GM12878 (cell line): ENCODE data around the gene CLK2. TPM values are rescaled to one million over a fixed set of nuclear protein-coding genes. Genes with fewer than 3 reads are reported as not detected.
A peak's percentile ranks its signal among the peaks of the same experiment; 100 is the strongest.

Experiments used
- BCL3 ChIP-seq: IDR thresholded peaks from 2 replicates; pipeline ENCODE4 v1.6.1; 2011; ENCODE audit warnings: borderline replicate concordance, low read depth, mild to moderate bottlenecking, moderate library complexity, low read length; ENCODE audit not compliant: insufficient read depth, poor library complexity, severe bottlenecking
- CEBPB ChIP-seq, 2 experiments: fragments of 150-350 bp in 1 of 2; IDR thresholded peaks; 2 replicates each; pipeline ENCODE4 v1.6.1; 2012 to 2014; ENCODE audit warnings: low read depth in 2 of 2, low read length in 2 of 2, borderline replicate concordance in 1 of 2, inconsistent platforms in 1 of 2
- FOXM1 ChIP-seq: IDR thresholded peaks from 2 replicates; pipeline ENCODE4 v1.6.1; 2012; ENCODE audit warnings: low read depth, mild to moderate bottlenecking, inconsistent platforms, low read length, moderate library complexity
- MLLT1 ChIP-seq: fragments of 450-650 bp; IDR thresholded peaks from 2 replicates; pipeline ENCODE4 v1.6.1; 2016; ENCODE audit warnings: mild to moderate bottlenecking
- MTA2 ChIP-seq: fragments of 450-650 bp; IDR thresholded peaks from 2 replicates; pipeline ENCODE4 v1.6.1; 2016; ENCODE audit warnings: low read depth, mild to moderate bottlenecking, moderate library complexity
- NR2F1 ChIP-seq: fragments of 450-650 bp; conservative IDR thresholded peaks from 2 replicates; pipeline ENCODE4 v1.6.1; 2017; ENCODE audit warnings: mild to moderate bottlenecking
- PAX8 ChIP-seq: fragments of 450-650 bp; IDR thresholded peaks from 2 replicates; pipeline ENCODE4 v1.6.1; 2017; ENCODE audit warnings: mild to moderate bottlenecking, moderate library complexity
- POLR2A ChIP-seq: IDR thresholded peaks from 2 replicates; pipeline ENCODE4 v1.6.1; 2011; ENCODE audit warnings: low read depth, mild to moderate bottlenecking, low read length
- RB1 ChIP-seq: fragments of 450-650 bp; formaldehyde crosslinking; IDR thresholded peaks from 2 replicates; pipeline ENCODE4 v1.6.1; 2017; ENCODE audit warnings: mild to moderate bottlenecking, borderline replicate concordance
- SPI1 ChIP-seq: IDR thresholded peaks from 2 replicates; pipeline ENCODE4 v1.6.1; 2011; ENCODE audit warnings: low read depth, mild to moderate bottlenecking, low read length, moderate library complexity, borderline replicate concordance; ENCODE audit not compliant: insufficient read depth
- TCF12 ChIP-seq: IDR thresholded peaks from 2 replicates; pipeline ENCODE4 v1.6.1; 2011; ENCODE audit warnings: low read depth, mild to moderate bottlenecking, low read length
- ZBTB40 ChIP-seq: fragments of 450-650 bp; IDR thresholded peaks from 2 replicates; pipeline ENCODE4 v1.6.1; 2016; ENCODE audit warnings: mild to moderate bottlenecking, moderate library complexity, borderline replicate concordance
- ZSCAN29 ChIP-seq: fragments of 450-650 bp; IDR thresholded peaks from 2 replicates; pipeline ENCODE4 v1.6.1; 2017; ENCODE audit warnings: mild to moderate bottlenecking, moderate library complexity
- polyA plus RNA-seq, 11 experiments: library from polyadenylated mRNA; depleted of rRNA in 4 of 11; unstranded in 6 of 11; stranded (reverse) in 5 of 11; fragments of >200 nt; fragmentation: Nextera tagmentation in 4 of 11; fragmentation: Illumina TruSeq in 1 of 11; extraction: Ambion mirVana in 4 of 11; extraction: Trizol in 1 of 11; gene quantifications; 1 replicate in 1 of 11; 2 replicates in 10 of 11; pipeline versions ENCODE4 v1.2.1 to v1.2.3, GENCODE V29; 2011 to 2016; ENCODE audit warnings: inconsistent platforms in 2 of 11, missing spikeins in 2 of 11, low read depth in 1 of 11
- total RNA-seq, 4 experiments: library from RNA; depleted of rRNA in 3 of 4; stranded (reverse); fragments of >200 nt in 3 of 4; fragmentation: Illumina TruSeq in 1 of 4; extraction: Trizol in 1 of 4; gene quantifications; 2 replicates each; pipeline versions ENCODE4 v1.2.1 to v1.2.3, GENCODE V29; 2013 to 2021
- TF ChIP-seq, protein P1 (sequence below): fragments of 450-650 bp; IDR thresholded peaks from 2 replicates; pipeline ENCODE4 v1.6.1; 2017; ENCODE audit warnings: low read depth, mild to moderate bottlenecking, moderate library complexity
- TF ChIP-seq, protein P2 (sequence below): fragments of 450-650 bp; formaldehyde crosslinking; IDR thresholded peaks from 2 replicates; pipeline ENCODE4 v1.4.0; 2020; ENCODE audit warnings: mild to moderate bottlenecking, moderate library complexity

Gene CLK2
- total and polyA plus RNA-seq, 10 of the 15 experiments (the other 5 are each of a cell fraction or from before 2014, with no cell fraction given), result 11.1 to 83.7 (median 36.7) TPM

- TF ChIP-seq MLLT1 (peak; percentile 96), POLR2A (peak; percentile 96), RB1 (peak; percentile 100), CEBPB (IDR thresholded peaks at IDR 0.05; ENCODE audit: borderline replicate concordance in 1 of 2, low read depth in 2 of 2, low read length in 2 of 2) (no peak), FOXM1 (peak; percentile 78; the same call in 1 of the 2 replicates), BCL3 (peak; percentile 69), SPI1 (no peak), NR2F1 (peak; percentile 59), ZBTB40 (peak; percentile 48; the same call in 1 of the 2 replicates), PAX8 (peak; percentile 91), MTA2 (peak; percentile 90), TCF12 (peak; percentile 81), ZSCAN29 (peak; percentile 92)
- TF ChIP-seq, protein P1, sequence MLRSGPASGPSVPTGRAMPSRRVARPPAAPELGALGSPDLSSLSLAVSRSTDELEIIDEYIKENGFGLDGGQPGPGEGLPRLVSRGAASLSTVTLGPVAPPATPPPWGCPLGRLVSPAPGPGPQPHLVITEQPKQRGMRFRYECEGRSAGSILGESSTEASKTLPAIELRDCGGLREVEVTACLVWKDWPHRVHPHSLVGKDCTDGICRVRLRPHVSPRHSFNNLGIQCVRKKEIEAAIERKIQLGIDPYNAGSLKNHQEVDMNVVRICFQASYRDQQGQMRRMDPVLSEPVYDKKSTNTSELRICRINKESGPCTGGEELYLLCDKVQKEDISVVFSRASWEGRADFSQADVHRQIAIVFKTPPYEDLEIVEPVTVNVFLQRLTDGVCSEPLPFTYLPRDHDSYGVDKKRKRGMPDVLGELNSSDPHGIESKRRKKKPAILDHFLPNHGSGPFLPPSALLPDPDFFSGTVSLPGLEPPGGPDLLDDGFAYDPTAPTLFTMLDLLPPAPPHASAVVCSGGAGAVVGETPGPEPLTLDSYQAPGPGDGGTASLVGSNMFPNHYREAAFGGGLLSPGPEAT, result peak; percentile 84
- TF ChIP-seq, protein P2, sequence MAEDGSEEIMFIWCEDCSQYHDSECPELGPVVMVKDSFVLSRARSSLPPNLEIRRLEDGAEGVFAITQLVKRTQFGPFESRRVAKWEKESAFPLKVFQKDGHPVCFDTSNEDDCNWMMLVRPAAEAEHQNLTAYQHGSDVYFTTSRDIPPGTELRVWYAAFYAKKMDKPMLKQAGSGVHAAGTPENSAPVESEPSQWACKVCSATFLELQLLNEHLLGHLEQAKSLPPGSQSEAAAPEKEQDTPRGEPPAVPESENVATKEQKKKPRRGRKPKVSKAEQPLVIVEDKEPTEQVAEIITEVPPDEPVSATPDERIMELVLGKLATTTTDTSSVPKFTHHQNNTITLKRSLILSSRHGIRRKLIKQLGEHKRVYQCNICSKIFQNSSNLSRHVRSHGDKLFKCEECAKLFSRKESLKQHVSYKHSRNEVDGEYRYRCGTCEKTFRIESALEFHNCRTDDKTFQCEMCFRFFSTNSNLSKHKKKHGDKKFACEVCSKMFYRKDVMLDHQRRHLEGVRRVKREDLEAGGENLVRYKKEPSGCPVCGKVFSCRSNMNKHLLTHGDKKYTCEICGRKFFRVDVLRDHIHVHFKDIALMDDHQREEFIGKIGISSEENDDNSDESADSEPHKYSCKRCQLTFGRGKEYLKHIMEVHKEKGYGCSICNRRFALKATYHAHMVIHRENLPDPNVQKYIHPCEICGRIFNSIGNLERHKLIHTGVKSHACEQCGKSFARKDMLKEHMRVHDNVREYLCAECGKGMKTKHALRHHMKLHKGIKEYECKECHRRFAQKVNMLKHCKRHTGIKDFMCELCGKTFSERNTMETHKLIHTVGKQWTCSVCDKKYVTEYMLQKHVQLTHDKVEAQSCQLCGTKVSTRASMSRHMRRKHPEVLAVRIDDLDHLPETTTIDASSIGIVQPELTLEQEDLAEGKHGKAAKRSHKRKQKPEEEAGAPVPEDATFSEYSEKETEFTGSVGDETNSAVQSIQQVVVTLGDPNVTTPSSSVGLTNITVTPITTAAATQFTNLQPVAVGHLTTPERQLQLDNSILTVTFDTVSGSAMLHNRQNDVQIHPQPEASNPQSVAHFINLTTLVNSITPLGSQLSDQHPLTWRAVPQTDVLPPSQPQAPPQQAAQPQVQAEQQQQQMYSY, result 0 out of 2 replicates have a peak, but pooled peaks have one; percentile 44
These were observed 28.7 kb downstream of the CLK2 start (continued) for GRCh38 chr1:155244368-155245162.
